Astrocyte of the spinal cord (primary cell): ENCODE data around the gene CTTNBP2.
"Not testable (repeated sequence)": the region's sequence is repeated elsewhere in the genome, so short reads cannot be mapped to it uniquely, and the experiment has no call there.

Experiments used
- DNase-seq: peaks from one replicate; pipeline ENCODE4 v3.0.0; 2011; ENCODE audit warnings: low read depth, low spot score
- H3K4me3 ChIP-seq: 2 replicates; pipeline ENCODE4 v1.5.1; 2011; ENCODE audit warnings: low read depth, mild to moderate bottlenecking, low read length, moderate library complexity
- CTCF ChIP-seq: IDR thresholded peaks from 2 replicates; pipeline ENCODE4 v1.5.1; 2012; ENCODE audit warnings: low read depth, mild to moderate bottlenecking, low read length, inconsistent platforms
- in situ Hi-C: cut with HindIII; loops from 2 replicates; pipeline ENCODE4 v1.10.0; 2017; ENCODE audit warnings: low sequenced_read_pairs

Gene CTTNBP2

DNA sequence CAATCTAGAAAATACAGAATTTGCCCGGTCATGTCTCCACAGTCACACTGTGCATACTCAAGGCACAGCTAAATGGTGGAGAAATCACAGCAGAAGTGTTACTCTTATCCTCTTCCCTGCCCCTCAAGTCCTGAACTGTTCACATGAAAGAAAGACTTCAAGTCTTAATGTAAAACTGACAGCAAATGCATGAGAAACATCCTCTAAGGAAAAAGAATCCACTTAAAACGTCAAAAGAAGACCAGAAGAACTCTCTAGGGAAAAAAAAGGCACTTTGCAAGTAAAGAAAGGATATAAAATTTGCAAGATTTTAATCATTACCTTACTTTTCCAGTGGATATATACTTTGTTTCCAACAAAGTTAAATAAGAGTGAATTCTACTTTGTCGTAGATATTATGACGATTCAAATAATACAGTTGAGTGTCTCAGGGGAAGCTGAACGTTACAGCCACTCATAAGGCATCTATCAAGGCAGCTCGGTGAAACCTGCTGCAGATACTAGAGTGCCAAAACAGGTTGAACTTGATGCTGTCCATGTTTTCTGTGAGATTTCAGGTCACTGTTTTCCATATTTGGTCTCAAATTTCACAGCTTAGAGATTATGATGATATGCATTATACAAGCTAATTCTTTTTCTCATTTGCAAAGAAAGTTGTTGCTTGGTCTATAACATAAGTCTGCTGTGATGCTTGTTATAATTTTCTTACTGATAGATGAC, 155.0 kb downstream of the CTTNBP2 start:
- no peak for DNase-seq
- in situ Hi-C loops: no loop called here
- no peak for TF ChIP-seq CTCF
- H3K4me3 ChIP-seq: no peak overlapping the region

DNA sequence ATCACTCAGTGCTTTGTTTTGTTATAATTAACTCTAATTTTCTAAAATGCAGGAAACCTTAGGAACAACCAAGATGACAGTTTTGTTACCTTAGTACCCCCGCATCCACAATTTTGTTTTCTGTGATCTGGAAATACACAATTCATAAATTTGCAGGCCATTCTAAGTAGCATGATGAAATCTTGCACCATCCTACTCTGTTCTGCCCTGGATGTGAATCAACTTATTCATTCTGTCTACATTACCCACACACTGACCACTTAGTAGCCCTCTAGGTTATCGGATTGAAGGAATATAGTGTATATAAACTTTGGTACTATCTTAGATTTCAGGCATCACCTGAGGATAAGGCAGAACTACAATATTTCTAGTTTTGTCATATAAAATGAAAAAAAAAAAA, 155.9 kb downstream of the CTTNBP2 start:
- no peak for TF ChIP-seq CTCF
- in situ Hi-C loops: no loop called here
- H3K4me3 ChIP-seq: no peak overlapping the region
- DNase-seq: no peak

DNA sequence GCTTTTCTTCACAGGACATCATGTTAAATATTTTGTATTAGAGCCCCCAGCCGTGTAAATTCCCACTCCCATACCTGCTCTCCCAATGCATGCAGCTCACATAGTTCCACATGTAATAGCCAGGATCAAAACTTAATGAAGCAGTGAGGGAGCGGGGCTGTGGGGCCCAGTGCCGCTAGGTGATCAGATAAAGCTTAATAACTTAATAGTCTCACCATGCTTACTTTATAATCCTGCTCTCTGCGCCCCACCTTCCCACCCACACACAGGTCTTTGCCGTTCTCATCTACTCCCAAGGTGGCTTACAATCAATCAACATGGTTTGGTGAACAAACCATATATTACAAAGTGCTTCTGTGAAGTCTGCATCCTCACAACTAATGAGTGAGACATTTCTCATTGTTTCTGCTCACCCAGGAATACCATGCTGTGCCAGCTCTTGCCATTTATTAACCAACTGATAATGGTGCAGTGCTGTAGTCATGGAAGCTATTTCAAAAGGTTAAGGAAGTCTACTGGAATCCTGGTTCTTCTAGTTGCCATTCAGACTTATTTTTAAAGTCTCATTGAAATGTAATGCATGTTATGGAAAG, 156.4 kb downstream of the CTTNBP2 start:
- no peak overlapping the region for H3K4me3 ChIP-seq
- no peak for TF ChIP-seq CTCF
- in situ Hi-C loops: no loop called here
- no peak for DNase-seq

GRCh38 chr7:117715784-117716445, 157.3 kb downstream of the CTTNBP2 start:
- in situ Hi-C loops: no loop called here
- DNase-seq: peak; percentile 61
- TF ChIP-seq CTCF: peak; percentile 60
- no peak overlapping the region for H3K4me3 ChIP-seq

DNA sequence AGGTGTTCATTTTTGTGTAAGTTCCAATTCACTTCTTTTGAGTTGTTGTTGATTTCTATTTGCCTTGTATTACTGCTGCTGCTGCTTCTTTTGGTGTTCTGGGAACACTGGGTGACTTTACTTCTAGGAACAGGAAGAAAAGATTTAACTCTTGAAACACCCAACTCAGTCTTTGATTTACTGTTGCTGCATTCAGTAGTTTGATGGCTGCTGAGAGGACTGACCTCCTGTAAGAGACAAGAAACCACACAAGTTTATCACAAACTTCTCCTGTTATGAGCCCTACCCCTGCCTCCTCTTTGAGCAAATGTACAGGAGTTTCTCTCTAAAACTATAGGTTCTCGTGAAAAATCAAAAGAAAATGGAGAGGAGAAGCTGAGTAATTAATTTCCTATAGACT, 161.7 kb downstream of the CTTNBP2 start:
- H3K4me3 ChIP-seq: no peak overlapping the region
- no peak for TF ChIP-seq CTCF
- in situ Hi-C loops: no loop called here
- DNase-seq: no peak

- H3K4me3 ChIP-seq, DNase-seq, in situ Hi-C loops: not testable (repeated sequence)
Observed at GRCh38 chr7:117708173-117708572, 165.1 kb downstream of the CTTNBP2 start.

- in situ Hi-C loops: no loop called here
- no peak for DNase-seq
- H3K4me3 ChIP-seq: no peak overlapping the region
- no peak for TF ChIP-seq CTCF
Observed at GRCh38 chr7:117707080-117707479, 166.2 kb downstream of the CTTNBP2 start.
